ENCODE measurements around the gene GMDS.

GMDS gene

GRCh38 chr6:1599469-1599868, 645.9 kb downstream of the GMDS start:
- no peak overlapping the region for H3K4me3 ChIP-seq (ENCODE audit: low read depth, low read length)
- no peak for TF ChIP-seq CTCF (IDR thresholded peaks at IDR 0.05; ENCODE audit: insufficient read depth, low read depth, low read length, missing control alignments)
- DNase-seq (ENCODE audit: low read depth), result no peak

GRCh38 chr6:1598886-1599285, 646.5 kb downstream of the GMDS start:
- no peak for DNase-seq (ENCODE audit: low read depth)
- no peak for TF ChIP-seq CTCF (IDR thresholded peaks at IDR 0.05; ENCODE audit: insufficient read depth, low read depth, low read length, missing control alignments)
- no peak overlapping the region for H3K4me3 ChIP-seq (ENCODE audit: low read depth, low read length)

GRCh38 chr6:1598433-1598832, 647.0 kb downstream of the GMDS start:
- no peak for DNase-seq (ENCODE audit: low read depth)
- no peak overlapping the region for H3K4me3 ChIP-seq (ENCODE audit: low read depth, low read length)
- TF ChIP-seq CTCF (IDR thresholded peaks at IDR 0.05; ENCODE audit: insufficient read depth, low read depth, low read length, missing control alignments), result no peak

GRCh38 chr6:1597924-1598323, 647.5 kb downstream of the GMDS start:
- no peak for TF ChIP-seq CTCF (IDR thresholded peaks at IDR 0.05; ENCODE audit: insufficient read depth, low read depth, low read length, missing control alignments)
- H3K4me3 ChIP-seq (ENCODE audit: low read depth, low read length), result no peak overlapping the region
- DNase-seq (ENCODE audit: low read depth), result no peak

GRCh38 chr6:1597121-1597744, 648.2 kb downstream of the GMDS start:
- TF ChIP-seq CTCF (IDR thresholded peaks at IDR 0.05; ENCODE audit: insufficient read depth, low read depth, low read length, missing control alignments), result no peak
- no peak overlapping the region for H3K4me3 ChIP-seq (ENCODE audit: low read depth, low read length)
- DNase-seq (ENCODE audit: low read depth), result no peak

- peak; percentile 67 for DNase-seq (ENCODE audit: low read depth)
- H3K4me3 ChIP-seq (ENCODE audit: low read depth, low read length), result no peak overlapping the region
Measured at GRCh38 chr6:1596088-1596852, 649.1 kb downstream of the GMDS start.

More at GRCh38 chr6:1596088-1596852, 649.1 kb downstream of the GMDS start:
- TF ChIP-seq CTCF (IDR thresholded peaks at IDR 0.05; ENCODE audit: insufficient read depth, low read depth, low read length, missing control alignments), result peak; percentile 90
